Fibroblast of skin of abdomen (primary cell): ENCODE results near the gene SORCS3.

Experiments used
- DNase-seq: peaks from one replicate; pipeline ENCODE4 v3.0.0-alpha.2; 2013

Gene SORCS3

GRCh38 chr10:105024184-105024583, 383.1 kb downstream of the SORCS3 start:
- DNase-seq: no peak

DNA sequence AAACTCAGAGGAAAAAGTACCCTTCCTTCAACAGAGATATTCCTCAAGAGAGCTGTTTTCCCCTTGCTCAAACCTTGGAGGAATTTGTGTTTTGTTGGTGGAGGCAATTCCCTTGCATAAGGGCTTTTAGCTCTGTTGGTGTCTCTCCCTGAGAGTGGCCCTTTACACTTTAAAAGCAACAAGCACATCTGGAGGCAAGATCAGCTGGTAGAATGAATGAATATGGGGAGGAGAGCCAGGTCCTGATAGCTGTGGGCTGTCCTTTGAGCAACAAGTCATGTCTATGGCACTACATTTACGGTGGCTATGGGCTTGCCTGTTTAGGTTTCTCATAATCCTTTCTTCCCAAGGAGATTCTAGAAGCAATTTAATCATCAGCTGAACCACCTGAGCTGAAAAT, 384.0 kb downstream of the SORCS3 start:
- DNase-seq: no peak

GRCh38 chr10:105026566-105026965, 385.5 kb downstream of the SORCS3 start:
- DNase-seq: no peak

- no peak for DNase-seq
Measured at GRCh38 chr10:105029286-105029685, 388.2 kb downstream of the SORCS3 start.

- peak; percentile 32 for DNase-seq
Measured at GRCh38 chr10:105037022-105037421, 395.9 kb downstream of the SORCS3 start.

- DNase-seq: no peak
Measured at GRCh38 chr10:105041956-105042355, 400.9 kb downstream of the SORCS3 start.

DNA sequence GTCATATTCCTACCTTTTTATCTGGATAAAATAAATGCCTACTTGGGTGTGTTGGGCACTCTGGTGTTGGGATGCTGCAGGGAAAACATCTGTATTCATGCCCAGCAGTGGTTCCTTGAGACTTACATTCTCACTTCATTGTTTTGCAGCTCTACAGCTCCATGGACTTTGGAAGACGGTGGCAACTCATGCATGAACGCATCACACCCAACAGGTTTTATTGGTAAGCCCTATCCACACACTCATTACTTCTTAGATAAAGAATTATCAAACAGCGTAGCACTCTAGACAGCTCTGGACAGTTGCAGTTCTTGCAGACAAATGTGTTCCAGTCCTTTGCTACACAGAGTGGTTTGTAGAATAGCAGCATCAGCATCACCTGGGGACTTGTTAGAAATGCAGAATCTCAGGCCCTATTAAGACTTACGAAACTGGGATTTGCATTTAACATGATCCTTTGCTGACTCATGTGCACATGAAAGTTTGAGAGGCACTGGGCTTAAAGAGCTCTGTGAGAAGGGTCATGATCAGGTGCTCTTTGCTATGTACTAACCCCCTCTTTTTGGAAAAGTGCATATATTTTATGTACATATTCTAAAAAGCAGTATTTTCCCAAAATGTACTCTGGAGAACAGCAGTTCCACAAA, 401.9 kb downstream of the SORCS3 start:
- DNase-seq: no peak

GRCh38 chr10:105044902-105045301, 403.8 kb downstream of the SORCS3 start:
- no peak for DNase-seq

GRCh38 chr10:105056413-105056812, 415.3 kb downstream of the SORCS3 start:
- DNase-seq: no peak

DNA sequence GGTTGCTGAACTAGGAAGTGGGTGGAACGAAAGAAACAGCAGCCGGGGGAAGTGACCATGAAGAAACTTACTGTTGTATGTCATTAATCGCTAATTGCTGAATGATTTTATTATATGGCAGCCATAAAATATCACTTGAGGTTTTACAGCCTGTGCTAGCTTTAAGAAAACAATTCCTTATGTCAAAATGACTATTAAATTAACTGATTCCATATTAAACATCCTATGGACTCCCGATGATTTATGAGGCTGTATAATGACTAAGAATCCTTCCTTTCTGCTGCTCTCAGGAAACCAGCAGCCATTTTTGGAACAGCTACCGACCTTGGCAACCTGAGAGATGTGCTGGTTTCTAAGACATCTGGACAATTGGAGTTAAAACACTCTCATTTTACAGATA, 421.9 kb downstream of the SORCS3 start:
- DNase-seq: peak; percentile 75

DNA sequence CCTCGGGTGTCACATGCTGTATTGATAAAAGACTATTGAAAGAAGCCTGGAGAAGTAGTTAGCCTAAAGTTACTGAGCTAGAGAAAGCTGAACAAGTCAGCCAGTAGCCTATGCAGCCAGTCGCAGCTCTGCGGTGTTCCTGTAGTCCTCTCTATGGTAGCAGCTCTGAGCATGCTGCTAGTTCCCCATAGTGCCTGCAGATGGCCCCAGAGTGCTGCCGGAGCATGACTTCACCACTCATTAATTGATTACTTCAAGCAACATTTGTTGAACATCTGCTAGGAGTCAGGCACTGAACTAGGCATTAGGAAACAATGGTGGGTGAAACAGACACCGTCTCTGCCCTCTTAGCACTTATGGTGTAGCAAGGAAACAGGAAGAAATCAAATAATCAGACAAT, 422.7 kb downstream of the SORCS3 start:
- peak; percentile 70 for DNase-seq

DNA sequence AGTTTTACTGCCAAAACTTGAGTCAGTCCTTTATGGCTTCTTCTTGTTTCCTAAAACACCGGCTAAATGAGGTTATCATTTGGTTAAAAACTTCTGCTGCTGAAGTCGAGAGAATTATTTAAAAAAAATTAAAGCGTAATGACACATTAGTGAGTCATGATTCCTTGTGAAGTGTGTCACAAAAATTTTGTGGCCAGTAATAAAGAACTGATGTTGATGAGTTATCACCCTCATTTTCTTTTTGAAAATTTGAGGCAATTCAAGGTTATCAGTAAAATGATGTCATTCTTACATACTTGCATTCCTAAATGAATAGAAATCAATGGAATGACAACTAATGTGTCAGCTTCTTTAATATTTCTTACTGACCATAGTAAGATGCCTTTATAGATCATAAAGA, 427.4 kb downstream of the SORCS3 start:
- peak; percentile 81 for DNase-seq

- DNase-seq: no peak
Measured at GRCh38 chr10:105070249-105070648, 429.2 kb downstream of the SORCS3 start.

DNA sequence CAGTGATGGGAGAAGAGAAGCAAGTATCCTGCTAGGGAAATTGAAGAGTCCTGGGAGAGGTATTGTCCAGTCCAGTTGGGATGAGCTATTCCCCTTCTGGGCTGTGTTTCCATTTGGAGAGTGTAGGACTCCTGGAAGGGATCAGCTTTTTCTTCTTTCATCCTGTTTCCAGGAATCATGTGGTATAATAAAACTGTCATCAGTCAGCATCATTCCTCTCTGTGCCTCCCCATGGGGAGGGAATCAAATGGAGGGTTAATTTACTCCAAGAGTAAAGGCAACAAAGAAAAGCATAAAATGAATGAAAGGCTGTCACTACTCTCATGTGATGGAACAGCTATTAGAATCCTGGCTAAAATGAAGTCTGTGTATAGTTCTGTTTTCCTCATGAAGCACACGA, 429.9 kb downstream of the SORCS3 start:
- DNase-seq: no peak

- no peak for DNase-seq
Measured at GRCh38 chr10:105071980-105072379, 430.9 kb downstream of the SORCS3 start.

DNA sequence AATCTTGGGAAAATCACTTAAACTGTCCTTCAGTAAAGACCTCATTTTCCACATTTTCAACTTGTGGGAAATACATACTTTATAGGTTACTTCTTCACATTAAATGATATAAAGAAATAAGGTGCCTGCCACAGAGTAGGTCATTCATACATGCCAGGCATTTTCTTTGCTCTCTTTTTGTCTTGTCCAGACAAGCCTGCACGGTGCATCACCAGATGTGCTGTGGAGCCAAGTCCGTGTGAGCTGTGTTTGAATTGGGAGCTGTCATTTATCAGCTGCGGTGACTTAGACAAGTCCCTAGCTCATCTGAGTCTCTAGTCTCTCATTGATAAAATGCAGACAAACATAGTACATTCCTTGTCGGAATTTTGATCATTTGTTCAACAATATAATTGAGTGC, 432.9 kb downstream of the SORCS3 start:
- DNase-seq: no peak

DNA sequence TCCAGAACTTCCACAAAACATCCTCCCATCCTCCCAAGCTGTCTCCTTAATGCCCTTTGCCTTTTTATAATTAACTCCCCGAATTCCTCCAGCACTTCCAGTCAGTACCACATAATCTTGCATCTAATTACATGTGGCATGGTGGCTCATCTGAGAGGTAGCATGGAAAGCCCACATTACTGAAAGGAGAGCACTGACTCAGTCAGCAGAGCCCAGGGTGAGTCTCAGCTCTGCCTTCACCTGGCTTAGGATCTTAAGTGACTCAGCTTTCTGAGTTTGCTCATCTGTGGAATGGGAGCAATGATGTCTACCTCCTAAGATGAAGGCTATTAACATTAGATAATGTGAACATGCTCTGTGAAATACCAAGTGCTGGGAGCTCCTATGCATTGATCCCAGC, 433.9 kb downstream of the SORCS3 start:
- peak; percentile 6 for DNase-seq

- no peak for DNase-seq
Measured at GRCh38 chr10:105085980-105086379, 444.9 kb downstream of the SORCS3 start.

GRCh38 chr10:105094048-105094447, 453.0 kb downstream of the SORCS3 start:
- DNase-seq: peak; percentile 30

DNA sequence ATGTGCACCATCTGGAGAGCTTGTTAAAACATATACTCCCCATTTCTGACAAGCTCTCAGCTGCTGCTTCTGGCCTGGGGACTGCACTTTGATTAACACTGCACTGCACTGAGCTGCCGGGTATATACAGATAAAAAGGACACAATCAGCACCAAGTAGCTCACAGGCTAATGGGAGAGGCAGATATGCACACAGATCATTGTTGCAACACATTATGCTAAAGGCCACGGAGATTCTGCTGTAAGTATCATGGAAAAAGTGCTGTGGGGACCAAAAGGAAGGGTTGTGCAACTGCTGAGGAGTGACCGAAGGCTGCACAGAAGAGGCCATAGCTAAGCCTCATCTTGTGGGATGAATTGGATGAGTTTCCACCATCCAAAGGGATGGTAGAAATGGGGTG, 455.2 kb downstream of the SORCS3 start:
- no peak for DNase-seq

DNA sequence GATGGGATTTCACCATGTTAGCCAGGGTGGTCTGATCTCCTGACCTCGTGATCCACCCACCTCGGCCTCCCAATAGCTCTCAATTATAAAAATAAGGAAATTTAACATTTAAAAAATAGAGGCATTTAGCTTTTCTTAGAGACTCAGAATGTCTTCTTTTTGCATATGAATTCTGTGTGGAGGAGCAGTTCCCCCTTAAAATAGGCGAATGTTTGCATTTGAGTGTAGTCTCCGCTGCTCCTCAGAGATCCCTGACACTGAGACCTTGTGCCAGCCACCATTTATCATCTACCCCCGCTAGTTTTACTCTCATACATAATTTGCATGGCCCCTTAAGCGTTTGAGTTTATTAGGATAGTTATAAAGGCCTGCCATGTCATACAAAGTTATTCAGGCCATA, 461.9 kb downstream of the SORCS3 start:
- DNase-seq: no peak

DNA sequence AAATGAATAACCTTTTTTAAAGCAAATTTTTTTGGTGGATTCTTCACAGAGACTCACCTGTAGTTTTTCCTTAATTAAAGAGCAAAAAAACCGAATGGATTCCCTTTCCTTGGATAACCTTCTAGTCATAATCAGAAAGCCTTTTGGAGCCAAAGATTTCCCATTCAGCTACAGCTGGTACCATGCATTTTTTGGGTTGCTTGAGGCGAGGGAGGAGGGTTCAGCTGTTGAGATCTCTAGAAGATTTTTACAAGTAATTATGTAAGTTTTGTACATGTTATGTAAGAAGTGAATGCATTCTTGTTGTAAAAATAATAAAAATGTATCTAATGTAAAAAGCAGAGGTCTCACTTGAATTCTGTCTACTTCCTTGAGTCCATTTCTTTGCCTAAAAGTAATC, 463.2 kb downstream of the SORCS3 start:
- no peak for DNase-seq

- DNase-seq: no peak
Measured at GRCh38 chr10:105109164-105109563, 468.1 kb downstream of the SORCS3 start.

DNA sequence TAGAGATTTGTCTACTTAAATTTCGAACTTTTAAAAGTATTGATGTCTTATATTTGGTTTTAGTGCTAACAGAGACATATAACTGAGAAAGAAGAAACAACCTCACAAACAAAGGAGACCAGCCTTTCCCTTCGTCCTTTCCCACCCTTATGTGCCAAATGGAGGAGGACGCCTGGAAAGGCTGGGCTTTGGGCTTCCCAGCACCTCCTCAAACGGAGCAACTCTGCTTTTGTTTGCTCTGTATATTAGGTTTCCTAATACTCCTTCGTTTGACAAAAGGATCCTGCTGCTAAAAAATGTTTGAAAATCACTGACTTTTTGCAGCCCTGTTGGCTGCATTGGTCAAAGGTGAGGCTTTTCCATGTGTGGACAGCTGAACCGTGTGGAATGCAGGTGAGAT, 471.8 kb downstream of the SORCS3 start:
- no peak for DNase-seq

- no peak for DNase-seq
Measured at GRCh38 chr10:105113666-105114065, 472.6 kb downstream of the SORCS3 start.
